H9 (cell line): ENCODE results near the gene ITGA1. TPM values are rescaled to one million over a fixed set of nuclear protein-coding genes. Genes with fewer than 3 reads are reported as not detected.

ENCODE experiments used
- DNase-seq: peaks from one replicate; pipeline ENCODE4 v3.0.0-alpha.2; 2017
- H2AFZ ChIP-seq: one replicate; pipeline ENCODE4 v1.6.1; 2013; ENCODE audit warnings: mild to moderate bottlenecking, low read length, control low read depth, moderate library complexity
- H2AK5ac ChIP-seq: 2 replicates; pipeline ENCODE4 v1.6.1; 2013; ENCODE audit warnings: low read length, control low read depth, mixed read lengths; ENCODE audit not compliant: insufficient read length
- H2BK120ac ChIP-seq: one replicate; pipeline ENCODE4 v1.6.1; 2013; ENCODE audit warnings: low read depth, mild to moderate bottlenecking, low read length, control low read depth, inconsistent platforms; ENCODE audit not compliant: poor library complexity, severe bottlenecking
- H2BK12ac ChIP-seq: 2 replicates; pipeline ENCODE4 v1.6.1; 2013; ENCODE audit warnings: low read length, control low read depth, mixed read lengths, low read depth; ENCODE audit not compliant: insufficient read length
- H2BK15ac ChIP-seq: 2 replicates; pipeline ENCODE4 v1.6.1; 2013; ENCODE audit warnings: low read depth, low read length, control low read depth
- H2BK20ac ChIP-seq: one replicate; pipeline ENCODE4 v1.6.1; 2013; ENCODE audit warnings: low read depth, mild to moderate bottlenecking, low read length, control low read depth, inconsistent platforms; ENCODE audit not compliant: poor library complexity, severe bottlenecking
- H2BK5ac ChIP-seq: 2 replicates; pipeline ENCODE4 v1.6.1; 2013; ENCODE audit warnings: low read length, control low read depth, mixed read lengths; ENCODE audit not compliant: insufficient read length
- H3K14ac ChIP-seq: 2 replicates; pipeline ENCODE4 v1.6.1; 2013; ENCODE audit warnings: low read length, control low read depth; ENCODE audit not compliant: insufficient read depth
- H3K18ac ChIP-seq: 2 replicates; pipeline ENCODE4 v1.6.1; 2013; ENCODE audit warnings: low read depth, mild to moderate bottlenecking, mixed read lengths, low read length, control low read depth; ENCODE audit not compliant: insufficient read length
- H3K23ac ChIP-seq: 2 replicates; pipeline ENCODE4 v1.6.1; 2013; ENCODE audit warnings: low read length, control low read depth, mixed read lengths, low read depth; ENCODE audit not compliant: insufficient read length
- H3K23me2 ChIP-seq: 2 replicates; pipeline ENCODE4 v1.6.1; 2013; ENCODE audit warnings: low read depth, mild to moderate bottlenecking, mixed read lengths, low read length, control low read depth; ENCODE audit not compliant: insufficient read length, poor library complexity, severe bottlenecking
- H3K27ac ChIP-seq: 2 replicates; pipeline ENCODE4 v1.5.1; 2013; ENCODE audit warnings: low read length, control low read depth, mixed read lengths, low read depth; ENCODE audit not compliant: insufficient read length
- H3K27me3 ChIP-seq: 2 replicates; pipeline ENCODE4 v1.6.1; 2013; ENCODE audit warnings: low read length, control low read depth, inconsistent platforms; ENCODE audit not compliant: insufficient read depth
- H3K4ac ChIP-seq: 2 replicates; pipeline ENCODE4 v1.6.1; 2013; ENCODE audit warnings: low read depth, mild to moderate bottlenecking, control low read depth, inconsistent platforms, low read length, moderate library complexity
- H3K4me1 ChIP-seq: 2 replicates; pipeline ENCODE4 v1.6.1; 2013; ENCODE audit warnings: low read length, control low read depth, inconsistent platforms; ENCODE audit not compliant: insufficient read depth
- H3K4me2 ChIP-seq: 2 replicates; pipeline ENCODE4 v1.6.1; 2013; ENCODE audit warnings: low read length, control low read depth, mixed read lengths; ENCODE audit not compliant: insufficient read length, insufficient read depth
- H3K56ac ChIP-seq: 2 replicates; pipeline ENCODE4 v1.6.1; 2013; ENCODE audit warnings: low read depth, mild to moderate bottlenecking, mixed read lengths, low read length, control low read depth; ENCODE audit not compliant: insufficient read length
- H3K79me1 ChIP-seq: 2 replicates; pipeline ENCODE4 v1.6.1; 2013; ENCODE audit warnings: low read depth, mild to moderate bottlenecking, moderate library complexity, low read length, control low read depth, inconsistent platforms; ENCODE audit not compliant: insufficient read depth, poor library complexity, severe bottlenecking
- H3K79me2 ChIP-seq: 2 replicates; pipeline ENCODE4 v1.6.1; 2013; ENCODE audit warnings: low read length, control low read depth, inconsistent platforms; ENCODE audit not compliant: insufficient read depth
- H3K9ac ChIP-seq: 2 replicates; pipeline ENCODE4 v1.6.1; 2013; ENCODE audit warnings: low read length, control low read depth, mixed read lengths; ENCODE audit not compliant: insufficient read length; ENCODE audit errors: extremely low read depth
- H3K9me3 ChIP-seq: one replicate; pipeline ENCODE4 v1.6.1; 2013; ENCODE audit warnings: low read depth, low read length, inconsistent platforms; ENCODE audit not compliant: control insufficient read depth
- H3T11ph ChIP-seq: one replicate; pipeline ENCODE4 v1.6.1; 2013; ENCODE audit warnings: mild to moderate bottlenecking, low read length, control low read depth, inconsistent platforms
- H4K20me1 ChIP-seq: one replicate; pipeline ENCODE4 v1.6.1; 2013; ENCODE audit not compliant: control insufficient read depth, insufficient read length, insufficient read depth
- H4K5ac ChIP-seq: 2 replicates; pipeline ENCODE4 v1.6.1; 2013; ENCODE audit warnings: low read depth, mild to moderate bottlenecking, mixed read lengths, low read length, control low read depth; ENCODE audit not compliant: insufficient read length
- H4K8ac ChIP-seq: replicated peaks from 2 replicates; pipeline ENCODE4 v1.6.1; 2013; ENCODE audit warnings: low read length, control low read depth, mixed read lengths, low read depth; ENCODE audit not compliant: insufficient read length
- H4K91ac ChIP-seq: 2 replicates; pipeline ENCODE4 v1.6.1; 2013; ENCODE audit warnings: low read depth, mild to moderate bottlenecking, moderate library complexity, mixed read lengths, low read length, control low read depth; ENCODE audit not compliant: insufficient read length
- H3K27ac Mint-ChIP-seq, 3 experiments: 2 replicates in 2 of 3; 3 replicates in 1 of 3; pipeline ENCODE4 v1.8.0; 2020 to 2021; ENCODE audit warnings: mixed read lengths in 3 of 3, mild to moderate bottlenecking in 1 of 3, moderate library complexity in 1 of 3
- H3K27me3 Mint-ChIP-seq: 2 replicates; pipeline ENCODE4 v1.8.0; 2021; ENCODE audit warnings: low read depth, mild to moderate bottlenecking, moderate library complexity, mixed read lengths
- H3K36me3 Mint-ChIP-seq, 3 experiments: 2 replicates in 2 of 3; 3 replicates in 1 of 3; pipeline ENCODE4 v1.8.0; 2020 to 2021; ENCODE audit warnings: low read depth in 3 of 3, mixed read lengths in 3 of 3; ENCODE audit not compliant: insufficient read depth in 1 of 3
- H3K4me1 Mint-ChIP-seq, 2 experiments: 2 replicates each; pipeline ENCODE4 v1.8.0; 2020; ENCODE audit warnings: mixed read lengths in 2 of 2
- H3K4me3 Mint-ChIP-seq, 2 experiments: 2 replicates in 1 of 2; 3 replicates in 1 of 2; pipeline ENCODE4 v1.8.0; 2020 to 2021; ENCODE audit warnings: mild to moderate bottlenecking in 2 of 2, mixed read lengths in 2 of 2, moderate library complexity in 1 of 2
- H3K9me3 Mint-ChIP-seq, 2 experiments: 2 replicates in 1 of 2; 3 replicates in 1 of 2; pipeline ENCODE4 v1.8.0; 2020; ENCODE audit warnings: mild to moderate bottlenecking in 2 of 2, mixed read lengths in 2 of 2, moderate library complexity in 1 of 2
- CTCF ChIP-seq: fragments of 200-600 bp; sonication (generic); conservative IDR thresholded peaks from 3 replicates; pipeline ENCODE4 v1.8.0; 2021; ENCODE audit warnings: antibody characterized with exemption, mild to moderate bottlenecking
- WGBS: extraction: QIAGEN DNeasy Blood & Tissue Kit; methylation state at CpG from one replicate; pipeline ENCODE4 v1.1.7; 2013; ENCODE audit warnings: missing lambda C conversion rate, low lambda C conversion rate, mixed read lengths; ENCODE audit not compliant: insufficient read length; ENCODE audit errors: extremely low coverage; 5-methylcytosine and 5-hydroxymethylcytosine counted together
- total RNA-seq: library from RNA; stranded (reverse); gene quantifications from 2 replicates; pipeline ENCODE4 v1.2.1, GENCODE V29; 2021

The ITGA1 gene
- total RNA-seq, 1 experiment from 2014 or later = 3.9 TPM

DNA sequence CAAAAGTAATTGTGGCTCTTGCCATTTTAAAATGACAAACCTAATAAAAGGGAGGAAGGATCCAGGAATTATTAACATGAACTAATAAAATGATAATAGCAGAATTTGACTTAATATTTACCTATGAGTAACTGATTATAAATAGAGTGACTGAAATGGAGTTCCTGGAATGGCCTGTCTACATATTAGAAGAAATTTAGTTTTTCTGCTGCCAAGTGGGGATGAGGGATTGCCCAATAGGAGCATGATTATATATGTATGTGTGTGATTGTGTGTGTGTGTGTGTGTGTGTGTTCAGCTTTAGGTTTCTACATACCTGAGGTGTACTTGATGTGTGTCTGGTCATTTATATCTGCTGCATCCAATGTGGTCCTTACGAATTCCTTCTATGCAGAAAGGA, 36.6 kb upstream of the ITGA1 start:
- H4K20me1 ChIP-seq = no peaks in the 10 kb centered on the region
- H3K36me3 Mint-ChIP-seq = no peaks in the 10 kb centered on the region
- H3K27me3 Mint-ChIP-seq = no peaks in the 10 kb centered on the region
- H2BK15ac ChIP-seq = no peak overlapping the region
- H3K4ac ChIP-seq = no peak overlapping the region
- H2BK120ac ChIP-seq = no peak overlapping the region
- no peak overlapping the region for H2AK5ac ChIP-seq
- H3K9me3 Mint-ChIP-seq = no peaks in the 10 kb centered on the region
- no peak overlapping the region for H4K5ac ChIP-seq
- H3K9me3 ChIP-seq = no peaks in the 10 kb centered on the region
- H3T11ph ChIP-seq = no peak overlapping the region
- no peak overlapping the region for H3K56ac ChIP-seq
- peaks cover 4% of the 10 kb centered on the region; the same call in 1 of the 2 replicates for H3K4me1 ChIP-seq
- WGBS = no CpG with 5 or more reads among the region's 1 CpG
- no peak overlapping the region for H3K23ac ChIP-seq
- H4K91ac ChIP-seq = no peak overlapping the region
- H3K14ac ChIP-seq = no peak overlapping the region
- no peaks in the 10 kb centered on the region for H3K79me2 ChIP-seq
- H3K27me3 ChIP-seq = no peaks in the 10 kb centered on the region
- H2BK5ac ChIP-seq = no peak overlapping the region
- H2AFZ ChIP-seq = no peak overlapping the region
- no peak overlapping the region for H2BK12ac ChIP-seq
- H4K8ac ChIP-seq = no peak overlapping the region
- H3K18ac ChIP-seq = no peak overlapping the region
- no peak for DNase-seq
- no peak overlapping the region for H3K27ac Mint-ChIP-seq
- peaks cover 12 to 13% of the 10 kb centered on the region in 2 experiments for H3K4me1 Mint-ChIP-seq
- no peaks in the 10 kb centered on the region for H3K23me2 ChIP-seq
- H2BK20ac ChIP-seq = no peak overlapping the region
- no peaks in the 10 kb centered on the region for H3K79me1 ChIP-seq
- no peak overlapping the region for H3K4me3 Mint-ChIP-seq
- no peak overlapping the region for H3K9ac ChIP-seq
- no peak overlapping the region for H3K4me2 ChIP-seq
- TF ChIP-seq CTCF = no peak
- no peak overlapping the region for H3K27ac ChIP-seq
